ENCODE data around the gene NXPH2. TPM values are rescaled to one million over a fixed set of nuclear protein-coding genes. Genes with fewer than 3 reads are reported as not detected.

The NXPH2 gene
- total RNA-seq, 1 experiment from 2014 or later = 0.94 TPM

GRCh38 chr2:138691667-138692066 lies 88.5 kb downstream of the NXPH2 start:
- Mint-ChIP-seq H3K9me3 (peaks cover 10% of the 10 kb centered on the region; the same call in 1 of the 2 replicates), H3K4me3 (no peak overlapping the region), H3K36me3 (no peaks in the 10 kb centered on the region), H3K4me1 (no peaks in the 10 kb centered on the region), H3K27ac (no peak overlapping the region), H3K27me3 (ENCODE audit: low read depth) (no peaks in the 10 kb centered on the region)
- no peak for TF ChIP-seq SMAD4 (CRISPR knock-in tag; IDR thresholded peaks at IDR 0.05)
- TF ChIP-seq ESRRA (CRISPR knock-in tag; IDR thresholded peaks at IDR 0.05; ENCODE audit: borderline replicate concordance) = no peak
- no peak for TF ChIP-seq NFYB (CRISPR knock-in tag; conservative IDR thresholded peaks at IDR 0.05; ENCODE audit: low read depth)
- TF ChIP-seq CBFB (CRISPR knock-in tag; IDR thresholded peaks at IDR 0.05; ENCODE audit: low read depth) = no peak
- no peak for TF ChIP-seq JAZF1 (CRISPR knock-in tag; IDR thresholded peaks at IDR 0.05)
- TF ChIP-seq GABPB1 (CRISPR knock-in tag; IDR thresholded peaks at IDR 0.05) = no peak
- TF ChIP-seq, protein P1, sequence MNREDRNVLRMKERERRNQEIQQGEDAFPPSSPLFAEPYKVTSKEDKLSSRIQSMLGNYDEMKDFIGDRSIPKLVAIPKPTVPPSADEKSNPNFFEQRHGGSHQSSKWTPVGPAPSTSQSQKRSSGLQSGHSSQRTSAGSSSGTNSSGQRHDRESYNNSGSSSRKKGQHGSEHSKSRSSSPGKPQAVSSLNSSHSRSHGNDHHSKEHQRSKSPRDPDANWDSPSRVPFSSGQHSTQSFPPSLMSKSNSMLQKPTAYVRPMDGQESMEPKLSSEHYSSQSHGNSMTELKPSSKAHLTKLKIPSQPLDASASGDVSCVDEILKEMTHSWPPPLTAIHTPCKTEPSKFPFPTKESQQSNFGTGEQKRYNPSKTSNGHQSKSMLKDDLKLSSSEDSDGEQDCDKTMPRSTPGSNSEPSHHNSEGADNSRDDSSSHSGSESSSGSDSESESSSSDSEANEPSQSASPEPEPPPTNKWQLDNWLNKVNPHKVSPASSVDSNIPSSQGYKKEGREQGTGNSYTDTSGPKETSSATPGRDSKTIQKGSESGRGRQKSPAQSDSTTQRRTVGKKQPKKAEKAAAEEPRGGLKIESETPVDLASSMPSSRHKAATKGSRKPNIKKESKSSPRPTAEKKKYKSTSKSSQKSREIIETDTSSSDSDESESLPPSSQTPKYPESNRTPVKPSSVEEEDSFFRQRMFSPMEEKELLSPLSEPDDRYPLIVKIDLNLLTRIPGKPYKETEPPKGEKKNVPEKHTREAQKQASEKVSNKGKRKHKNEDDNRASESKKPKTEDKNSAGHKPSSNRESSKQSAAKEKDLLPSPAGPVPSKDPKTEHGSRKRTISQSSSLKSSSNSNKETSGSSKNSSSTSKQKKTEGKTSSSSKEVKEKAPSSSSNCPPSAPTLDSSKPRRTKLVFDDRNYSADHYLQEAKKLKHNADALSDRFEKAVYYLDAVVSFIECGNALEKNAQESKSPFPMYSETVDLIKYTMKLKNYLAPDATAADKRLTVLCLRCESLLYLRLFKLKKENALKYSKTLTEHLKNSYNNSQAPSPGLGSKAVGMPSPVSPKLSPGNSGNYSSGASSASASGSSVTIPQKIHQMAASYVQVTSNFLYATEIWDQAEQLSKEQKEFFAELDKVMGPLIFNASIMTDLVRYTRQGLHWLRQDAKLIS (CRISPR knock-in tag; IDR thresholded peaks at IDR 0.05; ENCODE audit: borderline replicate concordance) = no peak
- TF ChIP-seq, protein P2, sequence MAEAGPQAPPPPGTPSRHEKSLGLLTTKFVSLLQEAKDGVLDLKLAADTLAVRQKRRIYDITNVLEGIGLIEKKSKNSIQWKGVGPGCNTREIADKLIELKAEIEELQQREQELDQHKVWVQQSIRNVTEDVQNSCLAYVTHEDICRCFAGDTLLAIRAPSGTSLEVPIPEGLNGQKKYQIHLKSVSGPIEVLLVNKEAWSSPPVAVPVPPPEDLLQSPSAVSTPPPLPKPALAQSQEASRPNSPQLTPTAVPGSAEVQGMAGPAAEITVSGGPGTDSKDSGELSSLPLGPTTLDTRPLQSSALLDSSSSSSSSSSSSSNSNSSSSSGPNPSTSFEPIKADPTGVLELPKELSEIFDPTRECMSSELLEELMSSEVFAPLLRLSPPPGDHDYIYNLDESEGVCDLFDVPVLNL (CRISPR knock-in tag; IDR thresholded peaks at IDR 0.05; ENCODE audit: borderline replicate concordance, low read depth) = no peak
- TF ChIP-seq MYBL2 (CRISPR knock-in tag; IDR thresholded peaks at IDR 0.05) = no peak
- TF ChIP-seq ZNF232 (CRISPR knock-in tag; IDR thresholded peaks at IDR 0.05) = no peak
- TF ChIP-seq, protein P3, sequence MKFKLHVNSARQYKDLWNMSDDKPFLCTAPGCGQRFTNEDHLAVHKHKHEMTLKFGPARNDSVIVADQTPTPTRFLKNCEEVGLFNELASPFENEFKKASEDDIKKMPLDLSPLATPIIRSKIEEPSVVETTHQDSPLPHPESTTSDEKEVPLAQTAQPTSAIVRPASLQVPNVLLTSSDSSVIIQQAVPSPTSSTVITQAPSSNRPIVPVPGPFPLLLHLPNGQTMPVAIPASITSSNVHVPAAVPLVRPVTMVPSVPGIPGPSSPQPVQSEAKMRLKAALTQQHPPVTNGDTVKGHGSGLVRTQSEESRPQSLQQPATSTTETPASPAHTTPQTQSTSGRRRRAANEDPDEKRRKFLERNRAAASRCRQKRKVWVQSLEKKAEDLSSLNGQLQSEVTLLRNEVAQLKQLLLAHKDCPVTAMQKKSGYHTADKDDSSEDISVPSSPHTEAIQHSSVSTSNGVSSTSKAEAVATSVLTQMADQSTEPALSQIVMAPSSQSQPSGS (CRISPR knock-in tag; IDR thresholded peaks at IDR 0.05; ENCODE audit: borderline replicate concordance, low read depth) = no peak
- CTCF ChIA-PET = no interaction called here
- no peak for DNase-seq (ENCODE audit: low spot score)
- POLR2A ChIA-PET = no interaction called here
- ATAC-seq = no peak

DNA sequence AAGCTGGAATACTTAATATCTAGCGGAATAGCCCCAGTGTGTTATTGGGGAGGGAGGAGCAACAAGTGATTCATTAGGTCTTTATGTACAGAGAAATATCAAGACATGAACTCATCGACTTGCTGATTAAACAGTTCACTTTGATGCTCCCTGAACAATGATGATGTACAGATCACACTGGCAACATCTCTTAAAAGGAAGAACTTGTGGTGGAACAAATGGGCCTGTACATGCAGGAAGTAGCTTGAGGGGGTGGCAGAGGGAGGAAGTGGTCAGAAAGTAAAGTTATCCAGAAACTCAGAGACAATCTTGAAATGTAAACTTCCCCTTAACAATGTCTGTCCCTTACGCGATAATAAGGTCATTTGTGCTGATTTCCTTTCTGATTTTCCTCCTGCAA lies 90.5 kb downstream of the NXPH2 start:
- DNase-seq (ENCODE audit: low spot score) = no peak
- Mint-ChIP-seq H3K36me3 (no peaks in the 10 kb centered on the region), H3K4me1 (no peaks in the 10 kb centered on the region), H3K27me3 (ENCODE audit: low read depth) (no peaks in the 10 kb centered on the region), H3K4me3 (no peak overlapping the region), H3K27ac (no peak overlapping the region), H3K9me3 (peaks cover 10% of the 10 kb centered on the region; the same call in 1 of the 2 replicates)
- ATAC-seq = no peak
- POLR2A ChIA-PET = no interaction called here
- CTCF ChIA-PET = no interaction called here
- TF ChIP-seq, protein P4, sequence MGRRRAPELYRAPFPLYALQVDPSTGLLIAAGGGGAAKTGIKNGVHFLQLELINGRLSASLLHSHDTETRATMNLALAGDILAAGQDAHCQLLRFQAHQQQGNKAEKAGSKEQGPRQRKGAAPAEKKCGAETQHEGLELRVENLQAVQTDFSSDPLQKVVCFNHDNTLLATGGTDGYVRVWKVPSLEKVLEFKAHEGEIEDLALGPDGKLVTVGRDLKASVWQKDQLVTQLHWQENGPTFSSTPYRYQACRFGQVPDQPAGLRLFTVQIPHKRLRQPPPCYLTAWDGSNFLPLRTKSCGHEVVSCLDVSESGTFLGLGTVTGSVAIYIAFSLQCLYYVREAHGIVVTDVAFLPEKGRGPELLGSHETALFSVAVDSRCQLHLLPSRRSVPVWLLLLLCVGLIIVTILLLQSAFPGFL (CRISPR knock-in tag; IDR thresholded peaks at IDR 0.05; ENCODE audit: borderline replicate concordance) = no peak
- TF ChIP-seq JUN (CRISPR knock-in tag; IDR thresholded peaks at IDR 0.05) = no peak
- no peak for TF ChIP-seq AR (CRISPR knock-in tag; IDR thresholded peaks at IDR 0.05)
- TF ChIP-seq CBFB (CRISPR knock-in tag; IDR thresholded peaks at IDR 0.05; ENCODE audit: low read depth) = no peak
- TF ChIP-seq, protein P2 (CRISPR knock-in tag; IDR thresholded peaks at IDR 0.05; ENCODE audit: borderline replicate concordance, low read depth) = no peak
- TF ChIP-seq KAT7 (CRISPR knock-in tag; IDR thresholded peaks at IDR 0.05; ENCODE audit: borderline replicate concordance) = no peak
- no peak for TF ChIP-seq RELA (CRISPR knock-in tag; IDR thresholded peaks at IDR 0.05; ENCODE audit: borderline replicate concordance)
- no peak for TF ChIP-seq NR2C2 (CRISPR knock-in tag; IDR thresholded peaks at IDR 0.05)
- no peak for TF ChIP-seq PRRX2 (CRISPR knock-in tag; IDR thresholded peaks at IDR 0.05)
- no peak for TF ChIP-seq PRDM15 (CRISPR knock-in tag; IDR thresholded peaks at IDR 0.05)

All from WTC11 (cell line).